OCI-LY7 (cell line): ENCODE measurements around the gene ANXA4. TPM values are rescaled to one million over a fixed set of nuclear protein-coding genes. Genes with fewer than 3 reads are reported as not detected.
"Not testable (repeated sequence)": the region's sequence is repeated elsewhere in the genome, so short reads cannot be mapped to it uniquely, and the experiment has no call there.

ENCODE experiments used
- BruUV-seq: library from RNA; stranded (reverse); fragments of 400-500 nt; replicated peaks from 2 replicates; lab custom pipeline; 2021; lab: Mats Ljungman, UMichigan
- CTCF ChIA-PET: fragments of 300-600 bp; sonication (Branson Sonifier 250); formaldehyde crosslinking; loops from one replicate; lab custom pipeline; 2022; ENCODE audit warnings: antibody characterized with exemption; ENCODE audit not compliant: unreplicated experiment; lab: Charles Lee
- POLR2A ChIA-PET: fragments of 300-600 bp; sonication (Branson Sonifier 250); formaldehyde crosslinking; loops from one replicate; lab custom pipeline; 2022; ENCODE audit warnings: antibody characterized with exemption; lab: Charles Lee
- DNase-seq: peaks from one replicate; pipeline ENCODE4 v3.0.0-alpha.2; 2015; ENCODE audit warnings: low spot score
- H2AFZ ChIP-seq: fragments of 200-600 bp; sonication (generic), shearing (Covaris generic); 2 replicates; pipeline ENCODE4 v1.6.1; 2014; ENCODE audit warnings: mild to moderate bottlenecking, antibody characterized with exemption, low read length, moderate library complexity
- H3K27ac ChIP-seq: fragments of 200-600 bp; sonication (generic); 2 replicates; pipeline ENCODE4 v1.5.1; 2014; ENCODE audit warnings: mixed run types, low read depth, mild to moderate bottlenecking, moderate library complexity, low read length, inconsistent platforms; ENCODE audit not compliant: poor library complexity, severe bottlenecking
- H3K36me3 ChIP-seq: fragments of 200-600 bp; sonication (generic); 2 replicates; pipeline ENCODE4 v1.6.1; 2014; ENCODE audit warnings: mild to moderate bottlenecking, antibody characterized with exemption, low read length, moderate library complexity, mixed read lengths; ENCODE audit not compliant: insufficient read depth
- H3K4me1 ChIP-seq: fragments of 200-600 bp; sonication (generic); 2 replicates; pipeline ENCODE4 v1.5.1; 2014; ENCODE audit warnings: mild to moderate bottlenecking, low read length; ENCODE audit not compliant: insufficient read depth, poor library complexity, severe bottlenecking
- H3K4me2 ChIP-seq: fragments of 200-600 bp; sonication (generic); 2 replicates; pipeline ENCODE4 v1.6.1; 2014; ENCODE audit warnings: mild to moderate bottlenecking, low read length
- H3K4me3 ChIP-seq: fragments of 200-600 bp; sonication (generic); 2 replicates; pipeline ENCODE4 v1.5.1; 2014; ENCODE audit warnings: mild to moderate bottlenecking, low read depth, low read length; ENCODE audit not compliant: poor library complexity, severe bottlenecking
- H3K79me2 ChIP-seq: fragments of 200-600 bp; sonication (generic); 2 replicates; pipeline ENCODE4 v1.6.1; 2016; ENCODE audit warnings: low read depth, mild to moderate bottlenecking, low read length, moderate library complexity, mixed read lengths; ENCODE audit not compliant: insufficient read depth
- H3K9me2 ChIP-seq: fragments of 200-600 bp; sonication (generic); 2 replicates; pipeline ENCODE4 v1.6.1; 2016; ENCODE audit warnings: mild to moderate bottlenecking, low read length, mixed read lengths; ENCODE audit not compliant: insufficient read depth
- H3K9me3 ChIP-seq: fragments of 200-600 bp; sonication (generic); 2 replicates; pipeline ENCODE4 v1.6.1; 2014; ENCODE audit warnings: mild to moderate bottlenecking, mixed run types, low read length, mixed read lengths
- H4K20me1 ChIP-seq: fragments of 200-600 bp; sonication (generic); 2 replicates; pipeline ENCODE4 v1.6.1; 2014; ENCODE audit warnings: mild to moderate bottlenecking, antibody characterized with exemption, low read length, moderate library complexity, mixed read lengths; ENCODE audit not compliant: insufficient read depth
- EZH2phosphoT487 ChIP-seq: fragments of 200-600 bp; sonication (generic); IDR thresholded peaks from 2 replicates; pipeline ENCODE4 v1.6.1; 2018; ENCODE audit warnings: low read depth, borderline replicate concordance, mild to moderate bottlenecking, mixed run types, antibody characterized with exemption, low read length, moderate library complexity, mixed read lengths
- intact Hi-C: fragments of 100-400 bp; cut with micrococcal nuclease; formaldehyde crosslinking; loops from one replicate; pipeline ENCODE4 v1.10.0; 2022; ENCODE audit not compliant: unreplicated experiment
- total RNA-seq, 2 experiments: library from RNA; depleted of rRNA in 1 of 2; stranded (reverse); fragments of >200 nt in 1 of 2; shearing (Covaris generic) in 1 of 2; gene quantifications; 2 replicates each; pipeline ENCODE4 v1.2.3, GENCODE V29; 2014 to 2022
- TF ChIP-seq, protein P1 (sequence below): fragments of 200-600 bp; sonication (generic); conservative IDR thresholded peaks from 2 replicates; pipeline ENCODE4 v1.5.1; 2014; ENCODE audit warnings: mild to moderate bottlenecking, antibody characterized with exemption, low read length, moderate library complexity, mixed read lengths

The ANXA4 gene
- total RNA-seq, 2 experiments from 2014 or later, result 0.38 to 3.5 TPM

DNA sequence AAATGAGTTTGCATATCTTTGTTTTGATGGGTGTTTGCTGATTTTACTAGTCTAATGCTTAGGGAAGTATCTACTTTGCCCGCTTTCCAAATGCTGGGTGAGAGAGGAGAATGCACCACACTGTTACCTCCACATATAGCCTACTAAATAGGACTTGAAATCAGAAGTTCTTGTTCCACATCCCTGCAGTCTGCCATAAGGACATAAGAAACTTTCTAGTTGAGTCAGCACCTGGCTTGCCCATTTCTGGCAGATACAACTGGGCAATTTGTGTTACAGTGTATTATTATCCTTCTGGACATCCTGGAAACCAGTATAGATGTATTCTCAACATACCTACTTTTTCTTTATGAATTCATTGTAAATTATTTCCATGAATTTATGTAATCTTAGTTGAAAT, 29.5 kb downstream of the ANXA4 start:
- Histone ChIP-seq H3K79me2 (no peaks in the 10 kb centered on the region), H3K27ac (no peak overlapping the region), H3K9me2 (no peaks in the 10 kb centered on the region), H3K36me3 (no peaks in the 10 kb centered on the region), H3K9me3 (0 out of 2 replicates have a peak, but pooled peaks cover 3% of the 10 kb centered on the region), H3K4me1 (no peaks in the 10 kb centered on the region), H3K4me3 (no peak overlapping the region), H2AFZ (no peak overlapping the region), H3K4me2 (no peak overlapping the region), H4K20me1 (no peaks in the 10 kb centered on the region)
- no peak for TF ChIP-seq EZH2phosphoT487
- TF ChIP-seq, protein P1, sequence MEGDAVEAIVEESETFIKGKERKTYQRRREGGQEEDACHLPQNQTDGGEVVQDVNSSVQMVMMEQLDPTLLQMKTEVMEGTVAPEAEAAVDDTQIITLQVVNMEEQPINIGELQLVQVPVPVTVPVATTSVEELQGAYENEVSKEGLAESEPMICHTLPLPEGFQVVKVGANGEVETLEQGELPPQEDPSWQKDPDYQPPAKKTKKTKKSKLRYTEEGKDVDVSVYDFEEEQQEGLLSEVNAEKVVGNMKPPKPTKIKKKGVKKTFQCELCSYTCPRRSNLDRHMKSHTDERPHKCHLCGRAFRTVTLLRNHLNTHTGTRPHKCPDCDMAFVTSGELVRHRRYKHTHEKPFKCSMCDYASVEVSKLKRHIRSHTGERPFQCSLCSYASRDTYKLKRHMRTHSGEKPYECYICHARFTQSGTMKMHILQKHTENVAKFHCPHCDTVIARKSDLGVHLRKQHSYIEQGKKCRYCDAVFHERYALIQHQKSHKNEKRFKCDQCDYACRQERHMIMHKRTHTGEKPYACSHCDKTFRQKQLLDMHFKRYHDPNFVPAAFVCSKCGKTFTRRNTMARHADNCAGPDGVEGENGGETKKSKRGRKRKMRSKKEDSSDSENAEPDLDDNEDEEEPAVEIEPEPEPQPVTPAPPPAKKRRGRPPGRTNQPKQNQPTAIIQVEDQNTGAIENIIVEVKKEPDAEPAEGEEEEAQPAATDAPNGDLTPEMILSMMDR, result no peak
- BruUV-seq, result no TSS peak
- intact Hi-C loops, result no loop called here
- POLR2A ChIA-PET, result interaction anchor here (0.6 kb wide), 1 partner anchor 995 kb away, joined by 5 read pairs; no protein-coding TSS in a partner anchor
- no peak for DNase-seq
- CTCF ChIA-PET, result no interaction called here

DNA sequence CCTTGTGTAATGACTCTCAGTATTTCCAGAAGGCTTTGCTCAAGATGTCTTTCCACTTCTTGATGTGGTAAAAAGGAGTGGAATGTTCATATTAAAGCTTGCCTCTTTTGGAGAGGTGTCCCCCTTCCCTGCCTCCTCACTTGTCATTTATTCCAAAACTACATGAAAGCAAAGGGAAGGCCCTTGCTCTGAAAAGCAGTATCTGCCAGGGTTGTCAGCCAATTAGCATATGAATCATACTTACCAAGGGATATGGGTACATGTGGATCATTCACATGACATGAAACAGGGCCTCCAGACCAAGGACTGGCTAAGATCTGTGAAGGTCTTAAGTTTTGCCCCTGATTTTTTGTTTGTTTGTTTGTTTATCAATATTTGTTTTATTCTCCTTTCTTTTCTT, 31.3 kb downstream of the ANXA4 start:
- H3K9me2 ChIP-seq, result no peaks in the 10 kb centered on the region
- no peak overlapping the region for H3K4me2 ChIP-seq
- DNase-seq, result no peak
- no peaks in the 10 kb centered on the region for H3K36me3 ChIP-seq
- no peaks in the 10 kb centered on the region for H3K79me2 ChIP-seq
- H3K4me3 ChIP-seq, result no peak overlapping the region
- no peak overlapping the region for H3K27ac ChIP-seq
- BruUV-seq, result no TSS peak
- intact Hi-C loops, result no loop called here
- CTCF ChIA-PET, result no interaction called here
- TF ChIP-seq, protein P1, result no peak
- no peak for TF ChIP-seq EZH2phosphoT487
- H4K20me1 ChIP-seq, result no peaks in the 10 kb centered on the region
- H3K4me1 ChIP-seq, result no peaks in the 10 kb centered on the region
- H2AFZ ChIP-seq, result no peak overlapping the region
- POLR2A ChIA-PET, result interaction anchor here (0.9 kb wide), 1 partner anchor 10 kb away, joined by 3 read pairs; no protein-coding TSS in a partner anchor
- 0 out of 2 replicates have a peak, but pooled peaks cover 16% of the 10 kb centered on the region for H3K9me3 ChIP-seq

DNA sequence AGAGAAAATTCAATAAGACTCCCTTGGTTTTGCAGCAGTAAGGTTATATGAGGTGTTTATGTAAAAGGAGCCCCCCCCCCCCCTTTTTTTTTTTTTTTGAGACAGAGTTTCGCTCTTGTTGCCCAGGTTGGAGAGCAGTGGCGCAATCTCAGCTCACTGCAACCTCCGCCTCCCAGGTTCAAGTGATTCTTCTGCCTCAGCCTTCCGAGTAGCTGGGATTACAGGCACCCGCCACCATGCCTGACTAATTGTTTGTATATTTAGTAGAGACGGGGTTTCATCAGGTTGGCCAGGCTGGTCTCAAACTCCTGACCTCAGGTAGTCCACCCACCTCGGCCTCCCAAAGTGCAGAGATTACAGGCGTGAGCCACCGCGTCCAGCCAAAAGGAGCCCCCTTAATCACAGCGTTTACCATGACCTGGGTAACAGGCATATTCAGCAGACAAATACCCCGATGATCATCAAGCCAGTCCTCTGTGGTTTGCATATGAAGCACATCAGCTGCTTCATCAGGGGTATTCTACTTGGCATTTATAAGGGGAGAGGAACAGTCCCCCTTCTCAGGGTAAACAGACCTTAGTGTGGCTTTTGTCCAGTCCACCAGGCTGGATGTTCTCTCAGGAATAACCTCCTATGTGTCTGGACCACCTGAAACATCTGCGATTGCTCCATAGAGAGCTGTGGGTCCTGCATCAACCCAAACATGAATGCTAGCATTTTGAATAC, 32.5 kb downstream of the ANXA4 start:
- H3K27ac ChIP-seq, BruUV-seq, H3K79me2 ChIP-seq, H3K36me3 ChIP-seq, CTCF ChIA-PET, H3K4me2 ChIP-seq, intact Hi-C loops, H3K9me2 ChIP-seq, H4K20me1 ChIP-seq, DNase-seq, H2AFZ ChIP-seq, H3K4me1 ChIP-seq, H3K4me3 ChIP-seq: not testable (repeated sequence)
- POLR2A ChIA-PET, result interaction anchor here (0.6 kb wide), 1 partner anchor 85 kb away, joined by 6 read pairs; no protein-coding TSS in a partner anchor
- 0 out of 2 replicates have a peak, but pooled peaks cover 16% of the 10 kb centered on the region for H3K9me3 ChIP-seq
